Stimulated activated CD8-positive, alpha-beta memory T cell treated with anti-CD3 and anti-CD28 coated beads, Interleukin-4, amount 100 ng/mL, for 1 hour (primary cell): ENCODE data around the gene TMTC2.

Experiments used
- DNase-seq, 2 donors: peaks; one replicate each; pipeline ENCODE4 v3.0.0-alpha.2; 2020; ENCODE audit warnings: low read depth in 2 of 2, low spot score in 1 of 2

TMTC2 gene

DNA sequence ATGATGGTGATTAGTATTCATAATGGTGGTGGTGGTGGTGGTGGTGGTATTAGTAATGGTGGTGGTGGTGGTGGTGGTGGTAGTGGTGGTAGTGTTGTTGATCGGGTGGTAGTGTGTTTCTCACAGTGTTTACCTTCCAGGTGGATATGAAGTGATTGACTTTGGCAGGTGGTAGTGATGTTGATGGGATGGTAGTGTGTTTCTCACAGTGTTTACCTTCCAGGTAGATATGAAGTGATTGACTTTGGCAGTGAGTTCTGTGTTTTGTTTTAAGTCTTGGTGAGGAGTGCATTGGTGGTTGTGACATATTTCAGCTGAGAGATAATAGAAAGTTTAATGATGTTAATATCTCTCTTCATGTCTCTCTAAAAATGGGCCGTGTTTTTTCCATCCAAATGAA, 189.4 kb downstream of the TMTC2 start:
- no peak for DNase-seq

DNA sequence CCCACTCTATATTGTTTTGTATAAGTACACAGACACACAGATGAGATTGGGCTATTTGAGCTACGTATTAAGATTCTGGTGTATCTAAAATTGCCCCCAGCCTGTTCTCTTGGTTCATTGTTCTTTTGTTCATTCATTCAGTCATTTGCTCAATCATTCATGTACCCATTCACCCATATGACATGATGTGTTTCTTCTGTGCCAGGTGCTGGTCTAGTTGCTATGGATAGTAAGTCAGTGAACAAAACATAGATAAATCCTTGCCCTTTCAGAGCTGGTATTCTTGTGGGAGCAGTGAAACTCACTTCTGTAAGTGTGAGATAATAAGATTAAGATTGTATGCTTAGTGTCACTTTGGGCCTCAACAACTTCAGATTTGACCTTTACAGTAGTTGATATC, 191.3 kb downstream of the TMTC2 start:
- no peak for DNase-seq

DNA sequence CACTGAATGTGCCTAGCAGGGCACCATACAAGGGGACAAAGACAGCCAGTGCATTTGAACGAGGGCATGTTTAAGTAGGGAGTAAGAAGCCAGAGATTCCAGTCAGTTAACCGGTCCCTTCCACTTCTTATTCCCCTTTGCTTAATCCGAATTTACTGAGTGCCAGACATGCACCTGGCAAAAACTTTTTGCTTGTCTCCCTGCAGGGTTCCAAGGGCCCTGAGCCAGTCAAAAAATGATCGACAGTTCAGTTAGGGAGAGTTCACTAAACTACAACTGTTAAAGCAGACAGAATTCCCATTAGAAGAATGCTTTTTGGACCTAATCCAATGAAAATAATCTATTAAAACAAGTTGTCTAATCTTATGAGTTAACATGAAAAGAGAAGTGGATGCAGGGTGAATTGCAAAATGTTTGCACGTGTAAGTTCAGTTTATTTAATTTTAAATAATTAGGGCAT, 193.8 kb downstream of the TMTC2 start:
- DNase-seq, result no peak

- DNase-seq, result no peak
Observed at GRCh38 chr12:82883394-82884355, 197.0 kb downstream of the TMTC2 start.

GRCh38 chr12:82886671-82887340, 200.1 kb downstream of the TMTC2 start:
- DNase-seq, result no peak

GRCh38 chr12:82893896-82894295, 207.2 kb downstream of the TMTC2 start:
- DNase-seq, result no peak

DNA sequence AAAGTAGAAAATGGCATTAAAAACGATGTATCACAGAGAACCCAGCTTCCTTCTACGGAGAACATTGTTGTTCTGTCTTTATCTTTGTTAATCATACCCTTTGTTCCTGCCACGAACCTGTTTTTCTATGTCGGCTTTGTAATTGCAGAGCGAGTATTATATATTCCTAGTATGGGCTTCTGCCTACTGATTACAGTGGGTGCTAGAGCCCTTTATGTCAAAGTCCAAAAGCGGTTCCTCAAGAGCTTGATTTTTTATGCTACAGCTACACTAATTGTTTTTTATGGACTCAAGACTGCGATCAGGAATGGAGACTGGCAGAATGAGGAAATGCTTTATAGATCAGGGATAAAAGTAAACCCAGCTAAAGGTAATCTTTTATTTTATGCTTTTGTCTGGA, 209.6 kb downstream of the TMTC2 start:
- DNase-seq, result no peak

DNA sequence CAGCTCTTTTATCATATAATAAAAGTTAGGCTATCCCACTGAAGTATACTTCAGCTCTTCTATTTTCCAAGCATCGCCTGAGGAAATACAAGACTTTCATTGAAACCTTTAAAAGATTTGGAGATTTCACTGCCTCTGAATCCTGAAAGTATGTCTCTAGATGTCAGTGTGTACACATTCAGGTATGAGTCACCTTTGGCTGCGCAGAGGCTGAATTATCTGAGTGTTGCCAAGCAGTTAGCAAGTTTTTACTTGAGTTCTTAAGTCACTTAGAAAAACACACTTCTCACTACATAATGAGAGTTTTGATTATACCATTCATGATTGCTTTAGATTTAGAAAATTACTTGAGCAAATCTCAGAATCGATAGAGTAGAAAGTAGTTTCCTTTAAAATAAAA, 210.3 kb downstream of the TMTC2 start:
- no peak for DNase-seq

DNA sequence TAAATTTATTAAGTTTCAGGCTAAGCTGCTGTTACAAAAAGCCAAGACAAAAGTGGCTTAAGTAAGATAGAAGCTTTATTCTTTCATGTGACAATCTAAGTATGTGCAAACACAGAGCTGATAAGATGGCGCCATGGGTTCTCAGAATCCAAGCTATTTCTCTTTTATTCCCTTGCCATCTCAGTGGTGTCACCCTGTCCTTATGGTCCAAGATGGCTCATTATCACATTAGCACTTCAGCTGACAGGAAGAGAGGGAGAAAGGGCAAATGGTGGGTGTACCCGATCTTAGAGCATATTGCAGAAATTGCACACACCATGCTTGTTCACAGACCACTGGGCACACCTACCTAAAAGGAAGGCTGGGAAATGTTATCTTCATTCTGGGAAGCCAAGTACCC, 211.7 kb downstream of the TMTC2 start:
- DNase-seq, result no peak

DNA sequence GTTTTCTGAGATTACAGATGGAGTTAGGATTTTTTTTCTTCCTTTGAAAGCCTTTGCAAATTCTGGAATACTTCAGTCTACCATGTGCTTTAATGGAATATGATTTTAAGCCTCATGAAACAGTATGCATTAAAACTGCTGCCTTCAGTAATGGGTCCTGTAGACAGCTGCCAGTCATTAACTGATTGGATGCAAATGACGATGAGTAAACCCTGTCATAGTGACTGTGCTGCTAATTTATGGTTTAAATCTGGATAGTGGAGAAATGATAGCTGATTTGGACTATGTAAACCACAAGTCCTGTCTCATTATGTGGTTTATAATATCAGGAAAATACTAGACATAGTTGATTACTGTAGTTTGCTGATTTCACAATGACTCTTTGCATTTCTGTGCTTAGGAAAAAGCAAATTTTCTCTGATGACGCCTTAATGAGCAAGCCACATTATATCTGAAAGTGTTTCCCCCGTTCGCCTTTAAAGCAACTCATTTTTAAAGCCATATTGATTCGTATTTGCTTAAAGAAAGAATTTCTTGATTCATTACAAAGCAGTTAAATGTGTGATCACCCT, 217.6 kb downstream of the TMTC2 start:
- no peak for DNase-seq

DNA sequence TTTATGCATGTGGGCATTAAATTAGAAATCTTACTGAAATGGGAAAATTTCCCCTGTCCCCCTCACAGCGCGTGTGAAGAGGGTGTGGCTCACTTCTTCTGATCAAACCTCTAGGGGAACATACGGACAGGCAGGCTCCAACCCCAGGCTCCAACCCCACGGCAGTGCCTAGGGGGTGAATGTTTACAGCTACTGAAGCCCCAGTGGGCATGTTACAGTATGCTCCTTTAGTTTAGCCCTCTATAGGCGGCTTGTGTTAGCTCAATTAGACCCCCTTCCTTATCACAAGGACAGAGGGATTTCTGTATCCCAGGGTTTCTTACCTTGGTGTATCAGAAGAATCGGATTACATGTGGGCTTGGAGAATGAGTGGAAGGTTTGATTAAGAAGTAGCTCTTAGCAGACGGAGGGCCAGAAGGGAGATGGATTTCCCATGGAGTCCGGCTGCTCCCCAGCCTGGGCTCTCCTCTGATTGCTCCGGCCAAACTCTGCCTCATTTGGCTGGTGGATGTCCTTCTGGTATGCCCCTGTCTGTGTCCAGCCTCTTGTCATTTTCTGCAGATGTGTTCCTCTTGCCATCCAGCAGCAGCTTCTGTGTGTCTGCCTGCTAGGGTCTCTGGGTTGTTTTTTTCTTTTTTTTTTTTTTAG, 223.7 kb downstream of the TMTC2 start:
- no peak for DNase-seq

GRCh38 chr12:82912406-82912805, 225.7 kb downstream of the TMTC2 start:
- DNase-seq, result no peak

DNA sequence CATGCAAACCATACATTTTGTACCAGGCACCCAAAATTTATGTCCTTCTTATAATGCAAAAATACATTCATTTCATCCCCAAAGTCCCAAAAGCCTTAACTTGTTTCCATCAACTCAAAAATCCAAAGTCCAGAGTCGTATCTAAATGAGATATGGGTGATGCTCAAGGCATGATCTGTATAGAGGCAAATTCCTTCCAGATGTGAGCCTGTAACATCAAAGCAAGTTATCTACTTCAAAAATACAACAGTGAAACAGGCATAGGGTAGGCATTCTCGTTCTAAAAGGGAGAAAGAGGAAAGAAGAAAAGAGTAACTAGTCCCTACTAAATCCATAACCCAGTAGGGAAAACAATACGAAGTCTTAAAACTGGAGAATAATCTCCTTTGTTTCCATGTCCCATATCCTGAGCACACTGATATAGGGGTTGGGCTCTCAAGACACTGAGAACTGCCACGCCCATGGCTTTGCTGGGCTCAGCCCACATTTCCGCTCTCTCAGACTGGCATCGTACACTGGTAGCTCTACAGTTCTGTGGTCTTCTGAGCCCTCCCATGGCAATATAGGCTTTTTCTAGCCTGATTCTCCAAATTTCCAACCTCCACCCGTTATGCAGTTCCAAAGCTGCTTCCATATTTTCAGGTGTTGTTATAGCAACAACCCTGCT, 232.8 kb downstream of the TMTC2 start:
- DNase-seq, result no peak

DNA sequence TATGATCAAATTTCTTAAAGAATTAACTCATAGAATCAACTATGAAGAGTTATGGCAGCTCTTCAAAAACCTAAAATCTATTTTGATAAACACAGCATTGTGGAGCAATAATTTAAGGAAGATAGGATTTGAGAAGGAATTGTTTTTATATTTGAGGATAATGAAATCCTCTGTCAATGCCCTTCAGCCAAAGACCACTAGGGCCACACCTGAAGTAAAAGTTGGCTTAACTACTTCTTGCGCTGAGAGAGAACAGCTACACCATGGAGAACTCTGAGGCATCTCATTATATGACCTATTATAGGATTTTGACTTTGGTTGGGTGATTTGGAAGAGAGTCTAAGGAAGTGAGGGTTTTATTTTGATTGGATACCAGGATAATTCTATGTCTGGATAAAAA, 237.2 kb downstream of the TMTC2 start:
- no peak for DNase-seq

DNA sequence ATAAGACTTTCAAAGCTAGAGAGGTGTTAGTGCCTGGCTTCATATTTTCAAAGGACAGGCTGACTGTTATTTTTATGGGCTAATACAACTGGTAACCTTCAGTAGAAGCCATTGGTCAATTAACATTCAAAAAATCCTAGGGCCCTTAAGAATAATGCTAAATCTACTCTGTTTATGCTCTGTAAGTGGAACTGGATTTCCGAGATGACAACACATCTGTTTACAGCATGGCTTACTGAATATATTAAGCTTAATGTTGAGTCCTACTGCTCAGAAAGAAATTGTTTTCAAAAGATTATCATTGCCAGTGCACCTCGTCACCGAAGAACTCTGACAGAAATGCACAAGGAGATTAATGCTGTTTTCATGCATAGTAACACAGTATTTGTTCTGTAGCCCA, 239.9 kb downstream of the TMTC2 start:
- DNase-seq, result no peak

DNA sequence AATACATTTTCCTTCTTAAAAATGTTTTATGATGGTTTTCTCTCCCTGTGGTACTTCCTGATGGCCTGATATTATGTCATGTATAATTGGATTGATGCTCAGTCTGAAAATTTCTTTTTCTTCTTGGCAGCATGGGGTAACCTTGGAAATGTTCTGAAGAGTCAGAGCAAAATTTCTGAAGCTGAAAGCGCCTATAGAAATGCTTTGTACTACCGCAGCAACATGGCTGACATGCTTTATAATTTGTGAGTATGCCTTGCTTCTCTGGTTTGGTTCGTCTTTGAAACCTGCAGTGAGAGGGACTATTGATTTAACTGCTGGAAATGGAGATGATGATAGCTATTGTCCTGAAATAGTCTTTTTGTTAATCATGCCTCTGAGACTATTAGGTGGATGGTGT, 243.6 kb downstream of the TMTC2 start:
- no peak for DNase-seq

GRCh38 chr12:82931349-82932116, 244.8 kb downstream of the TMTC2 start:
- DNase-seq, result no peak

DNA sequence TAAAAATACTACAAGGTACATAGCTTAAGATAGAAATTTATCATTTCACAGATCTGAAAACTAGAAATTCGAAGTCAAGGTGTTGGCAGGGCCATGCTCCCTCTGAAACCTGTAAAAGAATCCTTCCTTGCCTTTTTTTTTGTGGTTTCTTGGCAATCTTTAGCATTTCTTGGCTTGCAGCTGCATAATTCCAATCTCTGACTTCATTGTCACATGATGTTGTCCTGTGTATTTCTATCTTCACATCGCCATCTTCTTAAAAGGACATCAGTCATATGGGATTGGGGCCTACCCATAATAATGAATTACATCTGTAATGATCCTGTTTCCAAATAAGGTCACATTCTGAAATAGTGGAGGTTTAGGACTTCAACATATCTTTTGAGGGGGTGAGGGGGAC, 250.4 kb downstream of the TMTC2 start:
- DNase-seq, result no peak

- no peak for DNase-seq
Observed at GRCh38 chr12:82942521-82942920, 255.8 kb downstream of the TMTC2 start.

DNA sequence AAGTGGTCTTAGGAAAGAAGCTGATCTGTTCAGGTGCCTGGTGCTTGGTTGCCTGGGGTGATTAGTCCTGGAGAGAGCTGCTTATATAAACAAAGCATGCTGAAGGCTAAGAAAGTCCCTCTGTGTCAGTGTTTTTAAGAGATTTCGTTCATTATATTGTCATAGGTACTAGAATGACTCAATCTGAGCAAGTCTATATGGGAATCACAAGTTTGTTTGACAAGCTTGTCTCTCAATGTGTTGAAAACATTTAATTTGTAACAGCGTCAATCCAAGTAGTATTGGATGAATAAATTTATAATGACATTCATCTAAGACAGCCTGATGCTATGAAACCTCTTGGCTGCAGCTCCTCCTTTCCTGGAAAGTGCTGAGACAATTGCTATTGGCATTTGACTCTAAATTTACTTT, 256.3 kb downstream of the TMTC2 start:
- DNase-seq, result no peak
